ENCODE results near the gene C1orf87.

The C1orf87 gene

GRCh38 chr1:60090655-60091054 is 17.1 kb upstream of the C1orf87 start:
- no peak for DNase-seq (ENCODE audit: low read depth)
- no peak overlapping the region for H3K4me3 ChIP-seq (ENCODE audit: low read depth, low read length)
- TF ChIP-seq CTCF (IDR thresholded peaks at IDR 0.05; ENCODE audit: insufficient read depth, low read depth, low read length, missing control alignments) = no peak

- DNase-seq (ENCODE audit: low read depth) = no peak
- H3K4me3 ChIP-seq (ENCODE audit: low read depth, low read length) = no peak overlapping the region
- no peak for TF ChIP-seq CTCF (IDR thresholded peaks at IDR 0.05; ENCODE audit: insufficient read depth, low read depth, low read length, missing control alignments)
Measured at GRCh38 chr1:60088620-60089155, 15.1 kb upstream of the C1orf87 start.

GRCh38 chr1:60087681-60088080 is 14.1 kb upstream of the C1orf87 start:
- DNase-seq (ENCODE audit: low read depth) = no peak
- no peak for TF ChIP-seq CTCF (IDR thresholded peaks at IDR 0.05; ENCODE audit: insufficient read depth, low read depth, low read length, missing control alignments)
- no peak overlapping the region for H3K4me3 ChIP-seq (ENCODE audit: low read depth, low read length)

GRCh38 chr1:60078182-60078581 is 4.6 kb upstream of the C1orf87 start:
- no peak for DNase-seq (ENCODE audit: low read depth)
- no peak for TF ChIP-seq CTCF (IDR thresholded peaks at IDR 0.05; ENCODE audit: insufficient read depth, low read depth, low read length, missing control alignments)
- no peak overlapping the region for H3K4me3 ChIP-seq (ENCODE audit: low read depth, low read length)

- DNase-seq (ENCODE audit: low read depth) = no peak
- no peak for TF ChIP-seq CTCF (IDR thresholded peaks at IDR 0.05; ENCODE audit: insufficient read depth, low read depth, low read length, missing control alignments)
- H3K4me3 ChIP-seq (ENCODE audit: low read depth, low read length) = no peak overlapping the region
Measured at GRCh38 chr1:60071296-60071695, 2.3 kb downstream of the C1orf87 start.

GRCh38 chr1:60069691-60070090 is 3.9 kb downstream of the C1orf87 start:
- no peak overlapping the region for H3K4me3 ChIP-seq (ENCODE audit: low read depth, low read length)
- no peak for DNase-seq (ENCODE audit: low read depth)
- TF ChIP-seq CTCF (IDR thresholded peaks at IDR 0.05; ENCODE audit: insufficient read depth, low read depth, low read length, missing control alignments) = no peak

- no peak overlapping the region for H3K4me3 ChIP-seq (ENCODE audit: low read depth, low read length)
- no peak for TF ChIP-seq CTCF (IDR thresholded peaks at IDR 0.05; ENCODE audit: insufficient read depth, low read depth, low read length, missing control alignments)
- DNase-seq (ENCODE audit: low read depth) = no peak
Measured at GRCh38 chr1:60068393-60069045, 5.1 kb downstream of the C1orf87 start.
